GM20000 (cell line): ENCODE measurements around the gene PDIA4.
"Not testable (repeated sequence)": the region's sequence is repeated elsewhere in the genome, so short reads cannot be mapped to it uniquely, and the experiment has no call there.

Experiments
- DNase-seq: peaks from one replicate; pipeline ENCODE4 v3.0.0; 2012; ENCODE audit warnings: low spot score
- CTCF ChIP-seq: IDR thresholded peaks from 2 replicates; pipeline ENCODE4 v1.5.1; 2012; ENCODE audit warnings: mild to moderate bottlenecking, control low read depth; ENCODE audit errors: extremely low read depth, missing control alignments

The PDIA4 gene

GRCh38 chr7:149050941-149051340, 22.6 kb upstream of the PDIA4 start:
- DNase-seq = no peak
- TF ChIP-seq CTCF = no peak

- no peak for DNase-seq
- TF ChIP-seq CTCF = no peak
Observed at GRCh38 chr7:149048805-149049204, 20.5 kb upstream of the PDIA4 start.

GRCh38 chr7:149046416-149046815, 18.1 kb upstream of the PDIA4 start:
- TF ChIP-seq CTCF = no peak
- no peak for DNase-seq

GRCh38 chr7:149043936-149044335, 15.6 kb upstream of the PDIA4 start:
- DNase-seq = no peak
- TF ChIP-seq CTCF = no peak

GRCh38 chr7:149041350-149041749, 13.0 kb upstream of the PDIA4 start:
- DNase-seq = no peak
- no peak for TF ChIP-seq CTCF

GRCh38 chr7:149038641-149039040, 10.3 kb upstream of the PDIA4 start:
- DNase-seq = not testable (repeated sequence)

- no peak for TF ChIP-seq CTCF
- no peak for DNase-seq
Observed at GRCh38 chr7:149036676-149037075, 8.4 kb upstream of the PDIA4 start.

GRCh38 chr7:149031353-149031910, 3.1 kb upstream of the PDIA4 start:
- TF ChIP-seq CTCF = no peak
- no peak for DNase-seq

GRCh38 chr7:149030439-149030838, 2.1 kb upstream of the PDIA4 start:
- DNase-seq = not testable (repeated sequence)
